Thyroid gland (tissue), 4 donors: Measurements from ENCODE around the gene KCNQ1OT1.

Experiments used
- CTCF ChIP-seq, 6 experiments: fragments of 200-600 bp in 3 of 6; fragments of 450-650 bp in 3 of 6; sonication (generic) in 3 of 6; IDR thresholded peaks; one replicate each; pipeline ENCODE4 v1.5.1; 2016 to 2019; ENCODE audit warnings: antibody characterized with exemption in 6 of 6, mild to moderate bottlenecking in 2 of 6, inconsistent platforms in 1 of 6, moderate library complexity in 1 of 6
- POLR2A ChIP-seq, 2 donors: fragments of 450-650 bp; IDR thresholded peaks; one replicate each; pipeline ENCODE4 v1.6.1; 2017; ENCODE audit warnings: antibody characterized with exemption in 2 of 2, mild to moderate bottlenecking in 2 of 2, moderate library complexity in 1 of 2

- no peak for TF ChIP-seq CTCF (IDR thresholded peaks at IDR 0.05)
- no peak for TF ChIP-seq POLR2A (IDR thresholded peaks at IDR 0.05)
These were observed 106.3 kb downstream of the KCNQ1OT1 start for GRCh38 chr11:2593393-2593950.
